HG02678 (cell line): ENCODE measurements around the gene KXD1.
"Not testable (repeated sequence)": the region's sequence is repeated elsewhere in the genome, so short reads cannot be mapped to it uniquely, and the experiment has no call there.

Experiments
- ATAC-seq: cut with Tn5 transposase; IDR thresholded peaks from one replicate; pipeline ENCODE4 v1.9.1; 2021; ENCODE audit warnings: mild to moderate bottlenecking, moderate library complexity; ENCODE audit not compliant: unreplicated experiment

KXD1 gene

DNA sequence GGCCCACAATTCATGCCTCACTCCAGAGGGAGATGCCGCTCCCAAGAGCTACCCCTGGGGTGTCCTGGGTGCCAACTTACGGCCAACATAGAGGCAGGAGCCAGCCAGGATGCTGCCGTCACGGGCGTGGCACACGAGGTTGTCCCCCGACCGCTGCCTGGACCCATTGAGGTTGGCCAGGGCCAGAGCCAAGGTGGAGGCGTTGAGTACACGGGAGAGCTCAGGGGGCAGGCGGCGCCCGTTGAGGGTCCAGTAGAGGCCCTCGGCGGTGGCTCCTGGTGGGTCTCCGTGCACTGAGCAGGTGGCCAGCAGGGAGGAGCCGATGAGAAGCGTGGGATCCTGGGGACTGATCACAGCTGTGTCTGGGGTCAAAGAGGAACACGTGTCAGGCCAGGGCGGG is 41.8 kb downstream of the KXD1 start:
- no peak for ATAC-seq

DNA sequence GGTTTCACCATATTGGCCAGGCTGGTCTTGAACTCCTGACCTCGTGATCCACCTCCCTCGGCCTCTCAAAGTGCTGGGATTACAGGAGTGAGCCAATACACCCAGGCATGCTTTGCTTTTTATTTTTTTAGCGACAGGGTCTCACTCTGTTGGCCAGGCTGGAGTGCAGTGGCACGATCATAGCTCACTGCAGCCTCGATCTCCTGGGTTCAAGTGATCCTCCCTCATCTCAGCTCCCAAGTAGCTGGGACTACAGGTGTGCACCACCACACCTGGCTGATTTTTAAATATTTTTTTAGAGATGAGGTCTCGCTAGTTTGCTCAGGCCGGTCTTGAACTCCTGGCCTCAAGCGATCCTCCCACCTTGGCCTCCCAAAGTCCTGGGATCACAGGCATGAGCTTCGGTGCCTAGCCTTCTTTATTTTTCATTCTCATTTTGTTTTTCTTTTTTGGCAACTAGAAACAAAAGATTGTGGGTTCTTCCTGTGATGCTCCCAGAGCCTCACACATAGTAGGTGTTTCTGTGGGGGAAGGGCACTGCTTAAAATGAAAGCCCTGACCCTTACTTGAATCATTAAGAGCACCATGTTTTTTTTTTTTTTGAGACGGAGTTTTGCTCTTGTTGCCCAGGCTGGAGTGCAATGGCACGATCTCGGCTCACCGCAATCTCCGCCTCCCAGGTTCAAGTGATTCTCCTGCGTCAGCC is 43.2 kb downstream of the KXD1 start:
- not testable (repeated sequence) for ATAC-seq

DNA sequence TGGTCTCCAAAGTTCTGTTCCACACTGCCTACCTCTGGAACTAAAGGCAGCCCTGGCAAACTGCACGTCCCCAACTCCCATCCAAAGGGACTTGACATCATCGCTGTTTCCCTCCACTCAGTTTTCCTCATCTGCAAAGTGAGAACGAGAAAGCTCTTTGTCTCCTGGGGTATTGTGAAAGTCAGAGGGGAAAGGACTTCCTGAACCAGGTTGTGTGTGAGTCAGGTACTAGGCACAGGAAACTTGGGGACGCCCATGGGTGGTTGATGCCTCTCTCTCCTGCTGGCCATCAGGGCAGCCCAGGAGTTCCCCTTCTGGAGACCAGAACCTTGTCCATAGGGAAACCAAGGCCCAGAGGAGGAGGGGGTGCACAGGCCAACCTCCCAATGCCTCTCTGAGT is 44.2 kb downstream of the KXD1 start:
- ATAC-seq, result no peak

DNA sequence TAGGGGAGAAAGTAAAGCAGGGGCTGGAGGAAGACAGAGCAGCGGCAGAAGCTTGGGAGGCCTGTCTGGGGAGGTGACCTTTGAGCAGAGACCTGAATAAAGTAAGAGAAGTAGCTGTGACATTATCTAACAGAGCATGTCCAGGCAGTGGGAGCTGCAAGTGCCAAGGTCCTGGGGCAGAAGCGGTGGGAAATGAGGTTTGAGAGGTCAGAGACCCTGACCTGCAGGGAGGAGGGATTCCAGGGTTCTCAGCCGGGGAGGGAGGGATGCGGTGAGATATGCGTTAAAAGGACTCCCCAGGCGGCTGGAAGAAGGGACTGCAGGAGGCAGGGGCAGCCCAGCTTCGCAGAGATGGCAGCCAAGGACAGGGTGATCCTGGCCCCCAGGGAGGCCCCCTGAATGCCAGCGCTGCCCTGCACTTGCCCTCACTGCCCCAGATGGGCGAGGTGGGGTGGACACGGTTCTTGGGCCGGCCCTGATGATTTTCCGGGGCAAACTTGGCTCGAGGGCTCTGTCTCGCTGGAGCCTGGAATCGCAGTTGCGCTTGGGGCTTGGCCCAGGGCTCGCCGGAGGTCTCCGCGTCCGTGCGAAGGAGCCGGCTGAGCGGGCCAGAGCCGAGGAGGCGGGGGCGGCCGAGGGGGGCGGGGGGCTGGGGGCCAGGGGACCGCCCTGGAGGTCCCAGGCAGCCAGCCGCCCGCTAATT is 45.7 kb downstream of the KXD1 start:
- ATAC-seq, result no peak

DNA sequence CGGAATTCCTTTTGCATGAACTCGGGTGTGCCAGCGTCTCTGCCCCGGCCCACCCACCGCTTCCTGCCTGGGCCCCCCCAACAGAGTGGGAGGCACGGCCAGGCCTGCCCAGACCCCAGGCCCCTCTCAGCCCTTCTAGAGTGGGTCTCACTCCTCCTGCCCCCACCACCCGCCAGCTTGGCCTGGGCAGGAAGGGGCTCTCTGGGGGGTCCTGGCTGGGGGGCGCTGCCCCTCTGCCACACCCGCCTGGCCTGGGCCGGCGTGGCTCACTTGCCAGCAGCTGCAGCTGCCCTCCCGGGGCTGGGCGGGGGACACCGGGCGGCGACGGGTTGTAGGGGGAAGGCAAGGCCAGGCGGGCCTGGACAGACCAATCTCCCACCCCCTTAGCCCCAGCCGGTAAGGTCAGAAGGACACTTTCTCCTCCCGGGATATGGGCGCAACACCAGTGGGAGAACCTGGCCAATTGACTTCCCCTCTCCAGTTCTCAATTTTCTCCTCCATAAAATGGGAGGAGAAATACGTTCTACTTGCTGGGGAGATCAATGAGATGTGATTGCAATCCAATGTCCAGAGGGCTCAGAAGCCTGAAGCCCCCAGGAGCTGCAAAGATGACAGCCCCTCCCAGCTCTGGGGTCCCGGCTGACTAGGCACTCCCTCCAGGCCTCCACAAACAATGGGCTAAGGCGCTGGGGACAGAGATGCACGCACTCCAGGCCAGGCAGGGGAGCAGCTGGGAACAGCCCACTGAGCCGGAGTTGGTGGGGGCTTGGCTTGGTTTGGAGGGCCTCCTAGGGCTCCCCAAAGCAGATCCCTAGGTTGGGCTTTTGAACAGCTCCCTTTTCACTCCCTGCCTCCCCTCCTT is 46.5 kb downstream of the KXD1 start:
- ATAC-seq, result no peak

DNA sequence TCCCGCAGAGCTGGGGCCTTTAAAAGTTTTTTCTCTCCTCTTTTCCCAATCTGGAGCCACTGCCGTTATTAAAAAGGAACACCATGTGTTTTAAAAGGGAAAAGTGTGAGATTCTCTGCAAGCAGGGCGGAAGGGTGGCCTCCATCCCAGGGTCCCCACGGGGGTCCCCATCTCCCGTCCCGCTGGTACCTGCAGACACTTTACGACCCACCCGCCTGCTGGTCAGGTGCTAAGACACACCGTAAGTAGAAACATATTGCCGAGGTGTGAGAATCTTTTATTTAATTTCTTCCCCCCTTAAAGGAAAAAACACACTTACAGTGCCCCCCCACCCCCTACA is 47.1 kb downstream of the KXD1 start:
- no peak for ATAC-seq

DNA sequence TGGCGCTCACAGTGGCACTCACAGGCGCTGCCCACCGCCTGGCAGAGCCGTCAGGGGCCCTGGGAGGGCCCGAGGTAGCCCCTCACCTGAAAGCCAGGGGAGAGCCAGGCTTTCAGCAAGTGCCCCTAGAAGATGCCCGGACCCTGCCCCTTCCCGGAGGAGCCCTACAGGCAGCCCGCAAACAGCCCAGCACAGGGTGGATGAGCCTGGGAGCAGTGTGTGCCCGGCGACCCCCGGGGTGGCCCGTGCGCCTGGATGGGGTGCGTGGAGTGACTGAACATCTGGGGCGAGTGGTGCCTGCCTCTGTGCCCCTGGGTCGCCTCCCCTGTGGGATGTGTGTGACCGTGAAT is 47.5 kb downstream of the KXD1 start:
- ATAC-seq, result no peak

DNA sequence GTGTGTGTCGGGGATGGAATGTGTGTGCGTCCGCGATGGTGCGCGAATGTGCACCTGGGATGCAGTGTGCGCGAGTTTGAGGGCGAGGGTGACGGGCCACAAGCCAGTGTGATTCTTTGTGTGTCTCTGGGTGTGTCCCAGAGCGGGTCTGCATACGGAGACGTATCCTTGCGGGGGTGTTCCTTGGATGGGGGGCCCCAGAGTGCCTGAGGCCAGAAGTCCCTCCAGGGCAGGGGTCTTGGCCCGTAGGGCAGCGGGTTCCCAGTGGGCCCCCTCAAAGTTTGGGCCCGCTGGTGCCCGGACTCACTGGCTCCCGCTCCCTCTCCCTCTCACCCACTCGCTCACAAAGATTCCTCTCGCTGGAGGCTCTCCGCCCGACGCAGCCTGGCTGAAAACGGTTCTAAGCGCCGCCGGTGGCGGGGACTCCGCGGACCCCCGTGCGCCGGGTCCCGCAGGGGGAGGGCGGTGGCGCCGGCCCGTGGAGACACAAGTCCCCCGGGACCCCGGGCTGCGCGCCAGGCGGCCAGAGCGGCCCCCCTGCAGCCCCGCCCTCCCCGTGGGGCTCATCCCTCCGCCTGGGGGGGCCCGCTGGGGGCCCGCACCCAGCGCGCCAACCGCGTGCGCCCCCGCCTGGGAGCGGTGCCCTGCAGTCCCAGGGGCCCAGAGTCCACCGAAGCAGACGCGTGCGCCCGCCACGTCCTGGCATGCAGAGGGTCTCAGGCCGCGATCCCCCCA is 48.0 kb downstream of the KXD1 start:
- ATAC-seq, result no peak

DNA sequence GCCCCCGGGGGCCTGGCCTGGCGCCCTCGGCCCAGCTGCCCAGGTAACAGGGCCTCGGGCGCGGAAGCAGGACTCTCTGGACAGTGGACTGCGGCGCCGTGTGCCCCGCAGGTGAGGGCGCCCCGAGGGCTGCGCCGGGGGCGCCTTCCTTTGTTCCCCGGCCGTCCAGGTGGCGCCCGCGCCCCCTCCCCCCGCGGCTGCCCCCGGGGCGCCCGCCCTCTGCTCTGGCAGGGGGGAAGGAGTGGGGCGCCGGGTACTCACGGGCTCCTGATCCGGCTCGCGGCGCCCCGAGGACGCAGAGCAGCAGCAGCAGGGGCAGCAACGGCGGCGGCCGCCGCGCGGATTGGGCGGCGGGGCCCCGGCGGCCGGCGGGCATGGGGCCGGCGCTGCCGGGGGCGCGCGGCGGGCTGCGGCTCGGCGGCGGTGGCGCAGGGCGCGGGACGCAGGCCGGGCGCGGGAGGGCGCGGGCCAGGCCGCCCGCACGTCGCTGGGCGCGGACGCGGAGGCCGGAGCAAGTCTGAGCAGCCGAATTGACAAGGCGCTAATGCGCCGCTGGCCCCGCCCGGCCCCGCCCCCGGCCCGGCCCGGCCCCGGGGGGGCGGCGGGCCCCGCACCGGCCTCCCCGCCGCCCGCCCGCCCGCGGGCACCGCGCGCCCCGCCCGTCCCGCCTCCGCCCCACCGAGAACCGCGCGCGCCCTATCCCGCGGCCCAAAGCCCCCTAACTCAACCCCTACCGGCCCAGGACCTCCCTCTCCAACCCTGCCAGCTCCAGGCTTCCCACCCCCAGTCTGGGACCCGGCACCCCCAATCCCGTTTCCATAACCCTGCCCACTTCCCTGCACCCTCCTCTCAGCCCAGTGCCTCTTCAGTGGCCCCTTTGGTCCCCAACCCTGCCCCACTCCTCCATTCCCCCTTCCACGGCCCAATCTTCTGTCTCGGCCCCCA is 48.9 kb downstream of the KXD1 start, which contains the start of gene CRLF1:
Gene CRLF1 (minus strand): TSS at position 519 of the 945 bp plus-strand sequence. CDS start 143 bp downstream, at position 376.
- ATAC-seq, result no peak

DNA sequence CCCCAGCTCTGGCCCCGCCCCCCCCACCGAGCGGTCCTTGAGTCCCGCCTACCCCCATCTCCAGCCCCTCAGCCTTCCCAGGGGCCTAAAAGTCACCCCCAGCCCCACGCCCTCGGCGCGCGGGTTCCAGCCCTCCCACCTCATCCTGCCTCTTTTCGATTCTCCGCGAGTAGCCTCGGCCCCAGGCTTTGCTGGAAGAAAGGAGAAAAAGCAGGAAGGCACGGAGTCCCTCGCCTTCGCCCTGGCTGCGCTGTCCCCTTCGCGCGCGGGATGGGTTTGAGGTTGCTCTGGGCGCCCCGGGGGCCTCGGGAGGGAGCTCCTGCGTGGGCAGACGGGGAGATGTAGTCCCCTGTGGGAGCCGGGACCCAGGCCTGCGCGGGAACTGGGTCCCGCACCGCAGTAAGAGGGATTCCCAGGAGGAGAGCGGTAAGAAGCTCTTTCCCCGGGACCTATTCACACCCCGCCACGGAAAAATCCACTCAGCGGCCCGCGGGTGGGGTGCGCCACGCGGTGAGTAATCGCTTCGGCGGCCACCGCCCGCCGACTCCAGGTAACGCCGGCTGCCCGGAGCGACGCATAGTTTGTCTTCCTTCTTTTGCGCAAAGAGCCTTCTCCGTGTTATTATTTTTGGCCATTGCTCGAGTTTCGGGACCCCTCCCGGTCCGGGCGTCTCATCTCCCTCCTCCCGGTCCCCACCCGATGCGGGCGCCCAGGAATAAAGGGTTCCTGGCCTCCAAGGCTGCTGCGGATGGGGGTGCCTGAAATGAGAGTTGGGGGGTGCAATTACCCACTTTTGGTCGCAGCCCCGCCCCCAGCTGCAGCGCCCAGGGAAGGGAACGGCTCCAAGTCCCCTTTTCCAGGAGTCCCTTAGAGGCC is 49.8 kb downstream of the KXD1 start:
- ATAC-seq, result no peak

DNA sequence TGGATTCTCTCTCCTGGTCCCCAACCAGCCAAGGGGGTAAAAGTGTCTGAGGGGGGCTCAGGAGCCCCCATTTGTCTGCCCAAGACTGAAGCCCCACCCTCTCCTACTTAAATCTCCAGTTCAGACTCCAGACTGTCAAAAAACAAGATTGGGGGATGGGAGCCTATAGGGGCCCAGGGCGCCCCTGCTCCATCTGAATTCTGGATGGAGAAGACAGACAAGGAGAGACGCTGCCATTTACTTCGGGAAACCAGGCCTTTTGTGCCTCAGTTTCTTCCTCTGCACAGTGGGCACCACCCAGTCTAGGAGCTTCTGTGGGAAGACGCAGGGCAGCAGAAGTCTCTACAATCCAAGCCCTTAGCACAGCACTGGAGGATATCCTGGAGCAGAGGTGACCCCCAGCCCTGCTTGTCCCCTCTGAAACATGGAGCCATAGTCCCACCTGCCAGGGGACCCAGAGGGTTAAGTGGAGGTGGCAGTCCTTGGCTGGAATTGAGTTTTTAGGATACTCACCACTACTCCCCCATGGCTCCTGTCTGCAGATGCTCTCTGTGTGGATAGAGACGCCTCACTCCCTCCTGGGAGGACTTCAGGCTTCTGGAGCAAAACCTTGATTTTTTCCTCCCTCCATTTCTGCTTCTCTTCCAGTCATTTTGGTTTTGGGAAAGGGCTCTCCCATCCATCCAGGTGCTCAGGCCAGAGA is 50.6 kb downstream of the KXD1 start:
- ATAC-seq, result no peak

DNA sequence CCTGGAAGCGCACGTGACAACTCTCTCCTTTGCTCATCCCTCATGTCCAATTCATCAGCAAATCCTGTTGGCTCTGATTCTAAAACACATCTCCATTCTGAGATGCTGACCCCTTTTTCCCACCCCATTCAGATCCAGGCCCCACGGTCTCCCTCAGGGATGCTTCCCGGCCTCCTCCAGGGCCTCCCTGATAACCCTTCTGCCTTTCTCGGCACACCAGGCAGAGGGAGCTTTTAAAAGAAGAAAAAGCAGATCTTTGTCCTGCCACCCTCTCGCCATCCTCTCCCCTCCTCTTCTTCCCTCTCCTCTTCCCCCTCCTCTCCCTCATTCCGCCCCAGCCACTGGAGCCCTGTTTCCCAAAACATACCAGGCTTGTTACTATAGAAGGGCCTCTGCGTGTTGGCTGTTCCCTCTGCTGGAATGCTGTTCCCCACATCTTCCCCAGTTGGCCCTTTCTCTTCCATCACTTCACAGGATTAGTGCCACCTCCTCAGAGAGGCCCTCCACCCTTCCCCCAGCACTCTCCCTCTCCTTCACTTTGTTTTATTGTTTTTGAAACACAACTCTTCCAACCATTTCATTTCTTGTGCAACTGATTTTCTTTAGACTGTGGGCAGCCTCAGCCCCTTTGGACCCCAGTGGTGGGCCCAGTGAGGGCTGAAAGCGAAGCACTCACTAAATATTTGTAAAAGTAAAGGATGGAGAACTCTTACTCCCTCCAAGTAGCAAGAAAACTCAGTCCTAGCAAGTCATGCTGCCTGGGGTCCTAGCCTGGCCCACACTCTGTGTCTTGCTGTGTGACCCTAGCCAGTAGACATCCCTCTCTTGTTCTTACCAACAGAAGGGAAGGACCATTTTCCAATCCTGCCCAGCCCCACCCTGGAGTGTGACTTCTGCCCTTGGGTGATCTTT is 51.4 kb downstream of the KXD1 start:
- ATAC-seq, result no peak

DNA sequence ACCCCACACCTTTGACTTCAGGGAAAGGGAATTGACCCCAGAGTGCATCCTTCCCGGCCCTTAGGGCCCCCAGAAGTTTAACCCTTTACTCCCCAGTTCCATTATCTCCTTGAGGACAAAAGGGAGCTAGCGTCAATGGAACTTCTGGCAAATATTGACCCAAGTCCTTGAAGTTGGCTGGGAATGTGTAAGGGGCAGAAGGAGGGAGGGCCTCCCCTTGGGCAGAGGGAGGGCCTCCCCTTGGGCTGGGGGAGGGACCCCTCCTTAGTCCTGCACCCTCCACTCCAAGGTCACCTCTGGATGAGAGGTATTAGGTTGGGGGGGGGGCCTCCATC is 52.0 kb downstream of the KXD1 start:
- no peak for ATAC-seq

DNA sequence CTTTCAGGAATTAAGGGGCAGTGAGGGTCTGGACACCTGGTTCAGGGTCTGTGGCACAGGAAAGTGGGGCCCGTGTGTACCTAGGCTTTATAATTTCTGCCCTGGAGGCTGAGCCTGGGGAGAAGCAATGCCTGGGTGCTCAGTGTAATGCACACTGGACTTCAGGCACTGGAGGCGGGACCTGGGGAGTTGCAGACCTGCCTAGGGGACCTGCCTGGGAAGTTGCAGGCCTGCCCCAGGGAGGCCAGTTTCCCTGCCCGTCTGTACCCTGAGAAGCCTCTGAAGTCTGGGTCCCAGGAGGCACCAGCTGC is 52.5 kb downstream of the KXD1 start:
- ATAC-seq, result no peak

DNA sequence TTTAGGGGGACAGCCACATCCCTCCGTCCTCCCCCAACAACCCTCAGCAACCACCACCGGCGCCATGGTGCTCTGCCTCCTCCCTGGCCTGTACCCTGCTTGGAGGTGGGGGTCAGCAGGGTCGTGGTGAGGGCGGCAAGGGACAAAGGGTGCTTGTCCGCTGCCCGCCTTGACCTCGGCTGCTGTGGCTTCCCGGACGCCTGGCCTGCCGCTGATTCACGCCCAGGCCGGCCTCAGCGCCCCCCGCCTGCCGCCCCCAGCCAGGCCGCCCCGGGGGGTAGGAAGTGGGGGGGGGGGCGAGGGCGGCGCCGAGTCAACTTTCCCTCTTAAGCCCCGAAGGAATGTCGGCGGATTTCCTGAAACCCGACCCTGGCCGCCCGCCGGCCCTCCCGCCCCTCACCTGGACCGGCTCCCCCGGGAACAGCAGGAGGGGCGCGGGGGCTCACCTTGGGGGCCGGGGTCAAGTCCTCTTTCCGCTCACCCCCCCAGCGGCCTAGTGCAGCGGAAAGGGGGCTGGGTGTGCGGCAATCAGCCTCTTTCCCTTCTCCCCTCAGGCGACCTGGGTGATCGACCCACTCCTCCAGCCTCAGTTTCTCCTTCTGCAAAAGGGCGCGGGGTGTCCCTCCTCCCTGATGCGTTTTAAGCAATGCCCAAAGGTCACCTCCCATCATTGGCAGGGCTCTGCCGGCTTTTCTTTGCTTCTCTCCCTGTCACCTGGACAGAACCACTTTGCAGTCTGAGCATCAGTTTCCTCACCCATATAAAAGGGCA is 53.1 kb downstream of the KXD1 start:
- ATAC-seq, result no peak

DNA sequence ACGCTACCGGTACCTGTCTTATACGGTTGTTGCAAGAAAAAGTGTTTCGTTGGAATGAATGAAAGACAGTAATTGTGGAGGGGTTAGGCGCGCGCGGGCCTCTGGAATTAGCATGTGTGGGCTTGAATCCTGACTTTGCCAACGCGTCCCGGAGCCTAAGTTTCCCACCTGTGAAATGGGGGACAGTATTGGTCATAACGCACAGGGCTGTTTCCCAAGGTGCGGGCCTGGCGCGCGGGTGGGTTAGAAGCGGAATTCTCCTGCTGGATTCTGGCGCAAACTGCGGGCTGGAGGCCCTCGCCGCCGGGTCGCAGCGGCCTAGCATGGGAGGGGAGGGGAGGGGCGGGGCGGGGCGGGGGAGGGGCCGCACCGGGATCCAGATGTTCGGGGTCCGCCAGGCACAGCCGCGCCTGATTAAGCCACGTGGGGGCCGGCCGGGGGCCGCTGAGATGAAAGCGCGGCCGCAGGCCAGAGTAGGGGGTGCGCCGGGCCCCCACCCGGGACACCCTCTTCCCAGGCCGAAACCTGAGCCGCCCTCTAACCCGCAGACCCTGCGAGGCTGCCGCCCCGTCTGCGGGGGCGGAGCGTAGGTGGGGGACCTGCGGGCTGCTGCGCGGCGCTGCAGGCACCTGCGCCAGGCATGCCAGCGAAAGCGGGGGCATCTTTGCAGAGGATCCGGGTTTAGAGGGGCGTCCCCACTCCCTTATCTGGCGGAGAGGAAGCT is 53.8 kb downstream of the KXD1 start:
- no peak for ATAC-seq
